ENCODE data around the gene FBXO47.

DNA sequence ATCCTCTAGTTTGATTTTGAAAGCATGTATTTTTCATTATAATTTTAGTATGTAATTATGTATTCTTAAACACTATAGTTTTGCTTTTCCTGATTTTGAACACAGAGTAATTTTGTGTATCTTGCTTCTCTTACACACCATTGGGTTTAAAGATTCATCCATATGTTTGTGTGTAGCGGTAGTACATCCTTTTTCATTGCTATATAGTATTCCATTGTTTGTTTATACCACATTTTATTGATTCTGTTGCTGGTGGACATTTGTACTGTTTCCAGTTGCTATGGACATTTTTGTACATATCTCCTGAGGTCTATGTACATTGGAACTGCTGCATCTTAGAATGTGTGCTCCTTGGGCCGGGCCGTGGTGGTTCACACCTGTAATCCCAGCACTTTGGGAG lies 62.3 kb downstream of the FBXO47 start:
- TF ChIP-seq, protein P1, sequence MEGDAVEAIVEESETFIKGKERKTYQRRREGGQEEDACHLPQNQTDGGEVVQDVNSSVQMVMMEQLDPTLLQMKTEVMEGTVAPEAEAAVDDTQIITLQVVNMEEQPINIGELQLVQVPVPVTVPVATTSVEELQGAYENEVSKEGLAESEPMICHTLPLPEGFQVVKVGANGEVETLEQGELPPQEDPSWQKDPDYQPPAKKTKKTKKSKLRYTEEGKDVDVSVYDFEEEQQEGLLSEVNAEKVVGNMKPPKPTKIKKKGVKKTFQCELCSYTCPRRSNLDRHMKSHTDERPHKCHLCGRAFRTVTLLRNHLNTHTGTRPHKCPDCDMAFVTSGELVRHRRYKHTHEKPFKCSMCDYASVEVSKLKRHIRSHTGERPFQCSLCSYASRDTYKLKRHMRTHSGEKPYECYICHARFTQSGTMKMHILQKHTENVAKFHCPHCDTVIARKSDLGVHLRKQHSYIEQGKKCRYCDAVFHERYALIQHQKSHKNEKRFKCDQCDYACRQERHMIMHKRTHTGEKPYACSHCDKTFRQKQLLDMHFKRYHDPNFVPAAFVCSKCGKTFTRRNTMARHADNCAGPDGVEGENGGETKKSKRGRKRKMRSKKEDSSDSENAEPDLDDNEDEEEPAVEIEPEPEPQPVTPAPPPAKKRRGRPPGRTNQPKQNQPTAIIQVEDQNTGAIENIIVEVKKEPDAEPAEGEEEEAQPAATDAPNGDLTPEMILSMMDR (conservative IDR thresholded peaks at IDR 0.05; ENCODE audit: low read depth, low read length), result no peak
- TF ChIP-seq CEBPB (IDR thresholded peaks at IDR 0.05; ENCODE audit: low read depth, low read length), result no peak
- TF ChIP-seq FOS (IDR thresholded peaks at IDR 0.05; ENCODE audit: low read depth, low read length), result no peak
- no peak for TF ChIP-seq RFX5 (IDR thresholded peaks at IDR 0.05; ENCODE audit: low read depth, low read length)
- no peak for TF ChIP-seq NFE2L2 (IDR thresholded peaks at IDR 0.05; ENCODE audit: low read depth, low read length)
- TF ChIP-seq POLR2A (IDR thresholded peaks at IDR 0.05; ENCODE audit: low read depth, low read length), result no peak
- TF ChIP-seq MXI1 (IDR thresholded peaks at IDR 0.05; ENCODE audit: borderline replicate concordance, low read depth, low read length), result no peak
- no peak for TF ChIP-seq USF2 (IDR thresholded peaks at IDR 0.05; ENCODE audit: low read depth, low read length)
- no peak for TF ChIP-seq MAFK (IDR thresholded peaks at IDR 0.05; ENCODE audit: low read depth, low read length)
- no peak for TF ChIP-seq RAD21 (IDR thresholded peaks at IDR 0.05; ENCODE audit: low read length)
- no peak for TF ChIP-seq RCOR1 (IDR thresholded peaks at IDR 0.05; ENCODE audit: insufficient replicate concordance, low read length)
- TF ChIP-seq MAZ (IDR thresholded peaks at IDR 0.05; ENCODE audit: borderline replicate concordance, low read depth, low read length), result no peak
